Measurements from ENCODE around the gene CTNND1.

The CTNND1 gene

DNA sequence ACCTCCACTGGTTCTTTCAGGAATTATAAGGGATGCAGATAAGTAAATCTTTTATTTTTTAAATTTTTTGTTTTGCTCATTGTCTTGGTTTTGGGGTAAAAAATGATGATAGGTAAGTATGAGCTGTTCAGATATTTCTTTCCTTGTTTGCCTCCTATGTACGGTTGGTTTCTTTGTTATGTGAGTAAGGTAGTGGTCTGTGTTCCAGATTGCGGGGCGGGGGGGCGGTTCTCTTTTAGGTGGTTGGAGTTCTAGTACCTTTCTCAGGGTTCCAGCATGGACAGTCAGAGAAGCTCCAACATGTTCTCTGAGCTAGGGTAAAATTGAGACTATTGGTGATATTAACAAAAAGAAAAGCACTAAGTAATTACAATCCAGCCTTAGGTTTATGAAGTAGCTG is 2.4 kb downstream of the CTNND1 start:
- POLR2A ChIA-PET: interaction anchor here (1.3 to 1.5 kb wide), 2 partner anchors 14 to 22 kb away, joined by 4 to 10 read pairs; partner anchors contain the start of gene SELENOH
- CTCF ChIA-PET: interaction anchor here (2.0 to 3.0 kb wide), 2 partner anchors 15 to 37 kb away, joined by 7 to 13 read pairs; no protein-coding TSS in a partner anchor
- no peak for DNase-seq (ENCODE audit: extremely low spot score)
- TF ChIP-seq FOXM1 (IDR thresholded peaks at IDR 0.05; ENCODE audit: borderline replicate concordance): no peak
- TF ChIP-seq, protein P1, sequence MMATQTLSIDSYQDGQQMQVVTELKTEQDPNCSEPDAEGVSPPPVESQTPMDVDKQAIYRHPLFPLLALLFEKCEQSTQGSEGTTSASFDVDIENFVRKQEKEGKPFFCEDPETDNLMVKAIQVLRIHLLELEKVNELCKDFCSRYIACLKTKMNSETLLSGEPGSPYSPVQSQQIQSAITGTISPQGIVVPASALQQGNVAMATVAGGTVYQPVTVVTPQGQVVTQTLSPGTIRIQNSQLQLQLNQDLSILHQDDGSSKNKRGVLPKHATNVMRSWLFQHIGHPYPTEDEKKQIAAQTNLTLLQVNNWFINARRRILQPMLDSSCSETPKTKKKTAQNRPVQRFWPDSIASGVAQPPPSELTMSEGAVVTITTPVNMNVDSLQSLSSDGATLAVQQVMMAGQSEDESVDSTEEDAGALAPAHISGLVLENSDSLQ (IDR thresholded peaks at IDR 0.05): no peak
- no peak for TF ChIP-seq L3MBTL2 (conservative IDR thresholded peaks at IDR 0.05)
- no peak for TF ChIP-seq HDGF (IDR thresholded peaks at IDR 0.05; ENCODE audit: borderline replicate concordance)
- TF ChIP-seq FOXA1 (IDR thresholded peaks at IDR 0.05): no peak
- no peak for TF ChIP-seq FOXK2 (IDR thresholded peaks at IDR 0.05)
- TF ChIP-seq NFRKB (IDR thresholded peaks at IDR 0.05): no peak
- TF ChIP-seq ELF4 (IDR thresholded peaks at IDR 0.05): no peak
- TF ChIP-seq CTBP1 (IDR thresholded peaks at IDR 0.05; ENCODE audit: borderline replicate concordance): no peak
- TF ChIP-seq BHLHE40 (IDR thresholded peaks at IDR 0.05; ENCODE audit: borderline replicate concordance): no peak
- TF ChIP-seq ARNT (IDR thresholded peaks at IDR 0.05): no peak

DNA sequence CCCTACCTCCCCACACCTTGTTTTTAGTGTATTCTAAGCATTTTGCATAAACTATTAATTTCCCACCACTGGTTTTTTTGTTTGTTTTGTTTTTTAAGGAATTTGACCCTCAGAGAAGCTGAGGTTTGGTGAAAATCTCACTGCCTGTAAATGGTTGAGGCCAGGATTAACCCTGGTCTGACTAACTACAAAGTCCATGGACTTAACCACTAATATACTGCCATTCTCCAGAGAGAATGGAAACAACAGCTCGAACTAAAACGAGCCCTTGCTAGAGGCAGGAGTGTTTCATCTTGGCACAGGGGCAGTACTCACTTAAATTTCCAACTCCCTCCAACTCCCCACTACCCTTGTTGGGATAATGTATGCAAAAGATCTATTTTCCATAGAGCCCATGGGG is 3.0 kb downstream of the CTNND1 start:
- DNase-seq (ENCODE audit: extremely low spot score): no peak
- ChIA-PET POLR2A (interaction anchor here (1.3 to 1.5 kb wide), 2 partner anchors 14 to 23 kb away, joined by 4 to 10 read pairs; partner anchors contain the start of gene SELENOH), CTCF (interaction anchor here (2.0 to 3.0 kb wide), 2 partner anchors 14 to 36 kb away, joined by 7 to 13 read pairs; no protein-coding TSS in a partner anchor)
- TF ChIP-seq, protein P1 (IDR thresholded peaks at IDR 0.05): no peak
- TF ChIP-seq ELF4 (IDR thresholded peaks at IDR 0.05): no peak
- no peak for TF ChIP-seq SUZ12 (IDR thresholded peaks at IDR 0.05)
- no peak for TF ChIP-seq LEF1 (IDR thresholded peaks at IDR 0.05; ENCODE audit: borderline replicate concordance)
- no peak for TF ChIP-seq NFRKB (IDR thresholded peaks at IDR 0.05)
- TF ChIP-seq HDGF (IDR thresholded peaks at IDR 0.05; ENCODE audit: borderline replicate concordance): no peak
- TF ChIP-seq SP1 (IDR thresholded peaks at IDR 0.05): no peak
- TF ChIP-seq ARNT (IDR thresholded peaks at IDR 0.05): no peak
- no peak for TF ChIP-seq FOXM1 (IDR thresholded peaks at IDR 0.05; ENCODE audit: borderline replicate concordance)
- TF ChIP-seq BHLHE40 (IDR thresholded peaks at IDR 0.05; ENCODE audit: borderline replicate concordance): no peak

- DNase-seq (ENCODE audit: extremely low spot score): no peak
- CTCF ChIA-PET: interaction anchor here (2.0 to 3.0 kb wide), 2 partner anchors 14 to 36 kb away, joined by 7 to 13 read pairs; no protein-coding TSS in a partner anchor
- TF ChIP-seq ELF4 (IDR thresholded peaks at IDR 0.05) (no peak), FOXK2 (IDR thresholded peaks at IDR 0.05) (no peak)
- POLR2A ChIA-PET: interaction anchor here (1.3 to 1.5 kb wide), 2 partner anchors 13 to 23 kb away, joined by 4 to 10 read pairs; partner anchors contain the start of gene SELENOH
Observed at GRCh38 chr11:57764972-57765371, 3.4 kb downstream of the CTNND1 start.

DNA sequence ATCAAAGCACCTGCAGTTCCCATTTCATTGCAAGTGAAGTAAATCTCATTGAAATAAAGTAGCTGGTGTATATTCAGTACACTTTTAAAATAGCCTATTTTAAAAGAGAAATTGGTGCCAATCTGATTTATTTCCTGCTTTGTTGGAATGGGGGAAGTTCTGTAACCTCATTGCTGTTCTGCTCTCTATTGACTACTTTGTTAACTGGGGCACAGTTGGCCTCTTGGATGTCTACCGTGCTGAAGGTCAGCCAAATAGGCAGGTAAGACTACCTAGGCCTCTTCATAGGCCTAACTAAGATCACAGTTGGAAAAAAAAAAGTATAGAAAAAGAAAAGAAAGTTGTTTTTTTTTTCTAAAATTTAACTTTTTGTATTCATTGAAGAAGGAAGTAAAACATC is 9.2 kb downstream of the CTNND1 start:
- no peak for DNase-seq (ENCODE audit: extremely low spot score)
- CTCF ChIA-PET: no interaction called here
- TF ChIP-seq, protein P1 (IDR thresholded peaks at IDR 0.05): no peak
- TF ChIP-seq SP1 (IDR thresholded peaks at IDR 0.05) (no peak), TARDBP (IDR thresholded peaks at IDR 0.05) (no peak), CTBP1 (IDR thresholded peaks at IDR 0.05; ENCODE audit: borderline replicate concordance) (no peak), FOXM1 (IDR thresholded peaks at IDR 0.05; ENCODE audit: borderline replicate concordance) (no peak), L3MBTL2 (conservative IDR thresholded peaks at IDR 0.05) (no peak), ARNT (IDR thresholded peaks at IDR 0.05) (no peak), ZNF384 (IDR thresholded peaks at IDR 0.05) (no peak), BHLHE40 (IDR thresholded peaks at IDR 0.05; ENCODE audit: borderline replicate concordance) (no peak), HDGF (IDR thresholded peaks at IDR 0.05; ENCODE audit: borderline replicate concordance) (no peak), FOXA1 (IDR thresholded peaks at IDR 0.05) (no peak), ELF4 (IDR thresholded peaks at IDR 0.05) (no peak), NFRKB (IDR thresholded peaks at IDR 0.05) (no peak)
- POLR2A ChIA-PET: interaction anchor here (1.4 kb wide), 1 partner anchor 10 kb away, joined by 5 read pairs; the partner anchor contains the start of gene CTNND1

DNA sequence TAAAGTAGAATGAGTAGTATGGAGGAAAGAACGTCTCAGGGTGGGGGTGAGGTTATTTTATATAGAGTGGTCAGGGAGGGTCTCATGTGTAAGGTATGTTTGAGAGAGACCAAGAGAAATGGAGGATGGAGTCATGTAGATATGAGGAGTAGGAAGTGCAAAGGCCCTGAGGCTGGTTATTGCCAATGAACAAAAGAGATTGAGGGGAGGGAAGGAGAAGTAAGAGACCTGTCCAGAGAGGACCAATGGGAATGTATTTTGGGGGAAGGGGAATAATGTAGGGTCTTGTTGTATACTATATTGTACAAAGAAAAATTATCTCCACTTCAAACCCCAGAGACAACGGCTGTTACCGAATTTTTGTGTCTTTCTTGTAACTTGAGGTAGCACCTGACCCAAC is 9.8 kb downstream of the CTNND1 start:
- no peak for DNase-seq (ENCODE audit: extremely low spot score)
- ChIA-PET CTCF (no interaction called here), POLR2A (interaction anchor here (1.8 kb wide), 1 partner anchor 10 kb away, joined by 7 read pairs; the partner anchor contains the start of gene CTNND1)
- TF ChIP-seq, protein P1 (IDR thresholded peaks at IDR 0.05): no peak
- TF ChIP-seq ELF4 (IDR thresholded peaks at IDR 0.05) (no peak), FOXM1 (IDR thresholded peaks at IDR 0.05; ENCODE audit: borderline replicate concordance) (no peak), SUZ12 (IDR thresholded peaks at IDR 0.05) (no peak), L3MBTL2 (conservative IDR thresholded peaks at IDR 0.05) (no peak), LEF1 (IDR thresholded peaks at IDR 0.05; ENCODE audit: borderline replicate concordance) (no peak), FOXK2 (IDR thresholded peaks at IDR 0.05) (no peak), ARNT (IDR thresholded peaks at IDR 0.05) (no peak), CTBP1 (IDR thresholded peaks at IDR 0.05; ENCODE audit: borderline replicate concordance) (no peak)

DNA sequence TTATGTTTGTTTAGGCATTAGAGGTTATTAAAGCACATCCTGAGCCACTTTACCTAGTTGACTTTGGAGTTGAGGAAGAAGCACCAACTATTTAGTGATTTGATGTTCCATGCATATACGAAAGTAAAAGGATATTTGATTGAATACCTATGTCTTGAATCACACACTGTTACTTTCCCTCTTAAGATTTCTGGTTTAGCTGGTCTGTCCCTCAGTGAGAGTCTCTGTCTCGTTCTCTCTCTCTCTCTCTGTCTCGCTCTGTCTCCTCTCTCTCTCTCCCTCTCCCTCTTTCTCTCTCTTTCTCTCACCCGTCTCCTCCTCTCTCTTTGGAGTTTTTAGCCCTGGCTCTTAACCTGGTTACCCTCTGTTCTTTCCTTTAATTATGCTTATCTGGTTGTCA is 11.0 kb downstream of the CTNND1 start:
- TF ChIP-seq FOXK2 (IDR thresholded peaks at IDR 0.05) (no peak), NFRKB (IDR thresholded peaks at IDR 0.05) (no peak), FOXA1 (IDR thresholded peaks at IDR 0.05) (no peak), FOXM1 (IDR thresholded peaks at IDR 0.05; ENCODE audit: borderline replicate concordance) (no peak), SP1 (IDR thresholded peaks at IDR 0.05) (no peak), CTBP1 (IDR thresholded peaks at IDR 0.05; ENCODE audit: borderline replicate concordance) (no peak), BHLHE40 (IDR thresholded peaks at IDR 0.05; ENCODE audit: borderline replicate concordance) (no peak), LEF1 (IDR thresholded peaks at IDR 0.05; ENCODE audit: borderline replicate concordance) (no peak), ZNF384 (IDR thresholded peaks at IDR 0.05) (no peak), L3MBTL2 (conservative IDR thresholded peaks at IDR 0.05) (no peak), ELF4 (IDR thresholded peaks at IDR 0.05) (no peak), HDGF (IDR thresholded peaks at IDR 0.05; ENCODE audit: borderline replicate concordance) (no peak), TARDBP (IDR thresholded peaks at IDR 0.05) (no peak)
- TF ChIP-seq, protein P1 (IDR thresholded peaks at IDR 0.05): no peak
- no peak for DNase-seq (ENCODE audit: extremely low spot score)
- POLR2A ChIA-PET: interaction anchor here (1.8 kb wide), 1 partner anchor 11 kb away, joined by 7 read pairs; the partner anchor contains the start of gene CTNND1
- CTCF ChIA-PET: interaction anchor here (0.6 kb wide), 2 partner anchors 27 to 1869 kb away, joined by 3 to 4 read pairs; no protein-coding TSS in a partner anchor
